Measurements from ENCODE around the gene USP13. TPM values are rescaled to one million over a fixed set of nuclear protein-coding genes. Genes with fewer than 3 reads are reported as not detected.
A peak's percentile ranks its signal among the peaks of the same experiment; 100 is the strongest.

The USP13 gene
- total RNA-seq, 1 experiment from 2014 or later, result 33.0 TPM

GRCh38 chr3:179829401-179829800 lies 176.6 kb downstream of the USP13 start:
- no peak for TF ChIP-seq EZH2 (IDR thresholded peaks at IDR 0.05; ENCODE audit: borderline replicate concordance, low read depth, low read length, poor library complexity, severe bottlenecking)
- 0 out of 2 replicates have a peak, but pooled peaks have one; percentile 21 for TF ChIP-seq CTCF (conservative IDR thresholded peaks at IDR 0.05; ENCODE audit: low read depth, low read length)
- intact Hi-C loops (cut with micrococcal nuclease; ENCODE audit: unreplicated experiment), result no loop called here
- CTCF ChIA-PET, result no interaction called here
- Histone ChIP-seq H3K36me3 (ENCODE audit: insufficient read depth, low read length, poor library complexity, severe bottlenecking) (no peaks in the 10 kb centered on the region), H3K27me3 (replicated peaks; ENCODE audit: insufficient read depth, low read depth, low read length, poor library complexity) (no peaks in the 10 kb centered on the region), H3K4me1 (ENCODE audit: insufficient read depth, low read length, poor library complexity, severe bottlenecking) (no peaks in the 10 kb centered on the region), H3K4me3 (ENCODE audit: low read depth, low read length, poor library complexity, severe bottlenecking) (no peak overlapping the region), H3K9me3 (ENCODE audit: low read depth, low read length, poor library complexity, severe bottlenecking) (no peaks in the 10 kb centered on the region), H3K27ac (ENCODE audit: low read depth, low read length, poor library complexity, severe bottlenecking) (no peak overlapping the region)
- DNase-seq (ENCODE audit: low spot score), result peak; percentile 31
- BruUV-seq (replicated peaks), result no TSS peak
- POLR2A ChIA-PET (ENCODE audit: low non-redundant PET), result no interaction called here

GRCh38 chr3:179832333-179832854 lies 179.6 kb downstream of the USP13 start:
- Histone ChIP-seq H3K27ac (ENCODE audit: low read depth, low read length, poor library complexity, severe bottlenecking) (no peak overlapping the region), H3K4me1 (ENCODE audit: insufficient read depth, low read length, poor library complexity, severe bottlenecking) (no peaks in the 10 kb centered on the region), H3K4me3 (ENCODE audit: low read depth, low read length, poor library complexity, severe bottlenecking) (no peak overlapping the region), H3K27me3 (replicated peaks; ENCODE audit: insufficient read depth, low read depth, low read length, poor library complexity) (no peaks in the 10 kb centered on the region), H3K36me3 (ENCODE audit: insufficient read depth, low read length, poor library complexity, severe bottlenecking) (no peaks in the 10 kb centered on the region), H3K9me3 (ENCODE audit: low read depth, low read length, poor library complexity, severe bottlenecking) (no peaks in the 10 kb centered on the region)
- TF ChIP-seq EZH2 (IDR thresholded peaks at IDR 0.05; ENCODE audit: borderline replicate concordance, low read depth, low read length, poor library complexity, severe bottlenecking) (no peak), CTCF (conservative IDR thresholded peaks at IDR 0.05; ENCODE audit: low read depth, low read length) (no peak)
- DNase-seq (ENCODE audit: low spot score), result no peak
- ChIA-PET POLR2A (ENCODE audit: low non-redundant PET) (no interaction called here), CTCF (no interaction called here)
- intact Hi-C loops (cut with micrococcal nuclease; ENCODE audit: unreplicated experiment), result no loop called here
- no TSS peak for BruUV-seq (replicated peaks)

GRCh38 chr3:179833294-179833693 lies 180.5 kb downstream of the USP13 start:
- Histone ChIP-seq H3K9me3 (ENCODE audit: low read depth, low read length, poor library complexity, severe bottlenecking) (no peaks in the 10 kb centered on the region), H3K36me3 (ENCODE audit: insufficient read depth, low read length, poor library complexity, severe bottlenecking) (no peaks in the 10 kb centered on the region), H3K27me3 (replicated peaks; ENCODE audit: insufficient read depth, low read depth, low read length, poor library complexity) (no peaks in the 10 kb centered on the region), H3K4me3 (ENCODE audit: low read depth, low read length, poor library complexity, severe bottlenecking) (no peak overlapping the region), H3K4me1 (ENCODE audit: insufficient read depth, low read length, poor library complexity, severe bottlenecking) (no peaks in the 10 kb centered on the region), H3K27ac (ENCODE audit: low read depth, low read length, poor library complexity, severe bottlenecking) (no peak overlapping the region)
- TF ChIP-seq CTCF (conservative IDR thresholded peaks at IDR 0.05; ENCODE audit: low read depth, low read length) (no peak), EZH2 (IDR thresholded peaks at IDR 0.05; ENCODE audit: borderline replicate concordance, low read depth, low read length, poor library complexity, severe bottlenecking) (no peak)
- ChIA-PET POLR2A (ENCODE audit: low non-redundant PET) (no interaction called here), CTCF (no interaction called here)
- no peak for DNase-seq (ENCODE audit: low spot score)
- BruUV-seq (replicated peaks), result no TSS peak
- intact Hi-C loops (cut with micrococcal nuclease; ENCODE audit: unreplicated experiment), result no loop called here
